Natural killer cell (primary cell): ENCODE measurements around the gene RUBCN. TPM values are rescaled to one million over a fixed set of nuclear protein-coding genes. Genes with fewer than 3 reads are reported as not detected.
A peak's percentile ranks its signal among the peaks of the same experiment; 100 is the strongest.

Experiments
- ATAC-seq, 3 donors: fragments of 150-1000 bp in 2 of 3; fragments of 200-7000 bp in 1 of 3; cut with Tn5 transposase; 1 replicate in 1 of 3; 2 replicates in 2 of 3; pipeline ENCODE4 v1.10.0; 2021; ENCODE audit warnings: mild to moderate bottlenecking in 2 of 3, moderate library complexity in 2 of 3
- DNase-seq, 2 donors: peaks; one replicate each; pipeline versions ENCODE4 v3.0.0 to v3.0.0-alpha.2; 2013 to 2021; ENCODE audit warnings: mixed read lengths in 1 of 2
- H3K27ac ChIP-seq: one replicate; pipeline ENCODE4 v1.5.1; 2013; ENCODE audit warnings: mild to moderate bottlenecking, low read length
- H3K27me3 ChIP-seq: one replicate; pipeline ENCODE4 v1.6.1; 2013; ENCODE audit warnings: low read length; ENCODE audit not compliant: control insufficient read depth, insufficient read depth
- H3K36me3 ChIP-seq: one replicate; pipeline ENCODE4 v1.6.1; 2013; ENCODE audit warnings: low read length; ENCODE audit not compliant: control insufficient read depth, insufficient read depth
- H3K4me1 ChIP-seq: one replicate; pipeline ENCODE4 v1.6.1; 2013; ENCODE audit warnings: low read length; ENCODE audit not compliant: control insufficient read depth, insufficient read depth
- H3K4me3 ChIP-seq: one replicate; pipeline ENCODE4 v1.5.1; 2013; ENCODE audit warnings: low read length
- H3K9me3 ChIP-seq: one replicate; pipeline ENCODE4 v1.6.1; 2013; ENCODE audit warnings: low read length; ENCODE audit not compliant: control insufficient read depth, insufficient read depth
- H3K27ac Mint-ChIP-seq, 2 donors: one replicate each; pipeline ENCODE4 v1.8.0; 2022; ENCODE audit warnings: mild to moderate bottlenecking in 2 of 2, mixed read lengths in 2 of 2, moderate library complexity in 1 of 2
- H3K27me3 Mint-ChIP-seq, 2 donors: one replicate each; pipeline ENCODE4 v1.8.0; 2022; ENCODE audit warnings: low read depth in 2 of 2, mixed read lengths in 2 of 2
- H3K36me3 Mint-ChIP-seq: one replicate; pipeline ENCODE4 v1.8.0; 2022; ENCODE audit warnings: mixed read lengths
- H3K4me1 Mint-ChIP-seq, 2 donors: one replicate each; pipeline ENCODE4 v1.8.0; 2022; ENCODE audit warnings: mixed read lengths in 2 of 2
- H3K4me3 Mint-ChIP-seq: one replicate; pipeline ENCODE4 v1.8.0; 2022; ENCODE audit warnings: mild to moderate bottlenecking, moderate library complexity, mixed read lengths
- H3K9me3 Mint-ChIP-seq, 2 donors: one replicate each; pipeline ENCODE4 v1.8.0; 2022; ENCODE audit warnings: mixed read lengths in 2 of 2
- CTCF ChIP-seq: fragments of 200-600 bp; IDR thresholded peaks from one replicate; pipeline ENCODE4 v1.8.0; 2022; ENCODE audit warnings: antibody characterized with exemption
- WGBS: methylation state at CpG from one replicate; pipeline ENCODE4 v1.1.7; 2013; ENCODE audit warnings: missing lambda C conversion rate; ENCODE audit not compliant: insufficient coverage; 5-methylcytosine and 5-hydroxymethylcytosine counted together
- intact Hi-C: fragments of 100-400 bp; cut with micrococcal nuclease; formaldehyde crosslinking; loops from one replicate; pipeline ENCODE4 v1.14.2; 2022
- total RNA-seq, 4 donors: library from RNA; stranded (reverse); fragments of 120-200 nt in 1 of 4; gene quantifications; one replicate each; pipeline versions ENCODE4 v1.2.3 to v1.2.4, GENCODE V29; 2013 to 2022

Gene RUBCN
- total RNA-seq, 3 donors from 2014 or later (not counting 1 experiment from before 2014, with no cell fraction given) = 51.2 to 58.5 (median 57.6) TPM

- Mint-ChIP-seq H3K36me3 (peaks cover 36% of the 10 kb centered on the region), H3K9me3 (no peaks in the 10 kb centered on the region), H3K27ac (peak overlapping the region in 1 of 2 donors; percentile 15), H3K4me3 (no peak overlapping the region), H3K27me3 (no peaks in the 10 kb centered on the region), H3K4me1 (no peaks in the 10 kb centered on the region)
- H3K36me3 ChIP-seq = peaks cover 66% of the 10 kb centered on the region
- no peaks in the 10 kb centered on the region for H3K27me3 ChIP-seq
- 72% methylated on average over 2 of the region's 4 CpGs for WGBS
- no peaks in the 10 kb centered on the region for H3K4me1 ChIP-seq
- TF ChIP-seq CTCF = no peak
- intact Hi-C loops = no loop called here
- H3K9me3 ChIP-seq = no peaks in the 10 kb centered on the region
- no peak overlapping the region for H3K27ac ChIP-seq
- H3K4me3 ChIP-seq = no peak overlapping the region
- ATAC-seq (no peak), DNase-seq (no peak)
Observed at GRCh38 chr3:197692641-197693040, 44.1 kb downstream of the RUBCN start.

DNA sequence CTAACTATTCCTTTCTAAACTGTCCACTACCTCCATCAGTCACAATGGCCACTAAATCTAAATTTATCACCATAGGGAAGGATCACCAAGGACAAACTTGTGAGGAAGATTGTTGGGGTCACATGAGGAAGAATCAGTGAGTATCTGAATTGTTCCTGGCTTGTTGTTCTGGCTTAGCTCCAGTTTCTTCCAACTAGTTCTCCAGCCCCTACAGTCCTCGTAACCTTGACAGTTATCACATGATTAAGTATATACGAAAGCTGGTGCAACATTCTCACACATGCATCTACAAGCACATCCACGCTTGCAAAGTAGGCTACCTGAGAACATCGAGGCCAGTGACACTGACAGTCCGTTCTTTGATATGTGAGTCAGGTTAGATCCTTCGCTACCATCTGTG lies 46.0 kb downstream of the RUBCN start:
- Mint-ChIP-seq H3K9me3 (no peaks in the 10 kb centered on the region), H3K36me3 (peaks cover 25% of the 10 kb centered on the region), H3K4me3 (no peak overlapping the region), H3K27me3 (no peaks in the 10 kb centered on the region), H3K27ac (no peak overlapping the region), H3K4me1 (no peaks in the 10 kb centered on the region)
- no peak for ATAC-seq
- intact Hi-C loops = no loop called here
- TF ChIP-seq CTCF = no peak
- no peak overlapping the region for H3K4me3 ChIP-seq
- no peaks in the 10 kb centered on the region for H3K9me3 ChIP-seq
- no peaks in the 10 kb centered on the region for H3K4me1 ChIP-seq
- H3K27ac ChIP-seq = no peak overlapping the region
- H3K36me3 ChIP-seq = peaks cover 59% of the 10 kb centered on the region
- H3K27me3 ChIP-seq = no peaks in the 10 kb centered on the region
- no peak for DNase-seq
- WGBS = 96% methylated on average over 5 of the region's 6 CpGs

DNA sequence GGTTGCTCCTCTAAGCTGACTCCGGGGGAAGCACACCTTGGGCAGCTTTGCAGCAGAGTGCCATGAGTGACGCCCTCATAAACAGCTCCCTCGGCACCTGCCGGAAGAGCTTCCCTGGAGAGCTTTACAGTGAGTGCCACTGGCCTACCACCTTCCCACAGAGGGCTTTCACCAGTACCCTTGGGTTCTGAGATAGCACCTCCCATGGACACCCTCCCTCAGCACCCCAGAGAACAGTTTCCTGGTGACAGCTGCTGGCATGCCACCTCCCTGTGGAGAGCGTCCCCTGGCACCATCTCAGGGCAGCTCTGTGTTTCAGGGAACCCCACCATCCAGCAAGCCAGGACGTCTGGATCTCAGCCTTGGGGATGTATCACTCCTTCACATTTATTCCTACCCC lies 49.1 kb downstream of the RUBCN start:
- Histone ChIP-seq H3K4me3 (no peak overlapping the region), H3K36me3 (peaks cover 50% of the 10 kb centered on the region), H3K9me3 (no peaks in the 10 kb centered on the region), H3K4me1 (no peaks in the 10 kb centered on the region), H3K27ac (no peak overlapping the region), H3K27me3 (no peaks in the 10 kb centered on the region)
- ATAC-seq = peak in 1 of 3 donors; percentile 17
- Mint-ChIP-seq H3K4me1 (peaks cover 5 to 6% of the 10 kb centered on the region in 2 donors), H3K27me3 (no peaks in the 10 kb centered on the region), H3K4me3 (no peak overlapping the region), H3K36me3 (peaks cover 12% of the 10 kb centered on the region), H3K9me3 (no peaks in the 10 kb centered on the region), H3K27ac (no peak overlapping the region)
- no peak for DNase-seq
- WGBS = 94% methylated on average over 6 of the region's 6 CpGs
- intact Hi-C loops = no loop called here
- TF ChIP-seq CTCF = no peak

GRCh38 chr3:197686899-197687298 lies 49.8 kb downstream of the RUBCN start:
- H3K4me1 Mint-ChIP-seq = peaks cover 5 to 6% of the 10 kb centered on the region in 2 donors
- H3K36me3 ChIP-seq = peaks cover 51% of the 10 kb centered on the region
- H3K27ac ChIP-seq = no peak overlapping the region
- no peak overlapping the region for H3K4me3 ChIP-seq
- no peaks in the 10 kb centered on the region for H3K9me3 Mint-ChIP-seq
- DNase-seq (no peak), ATAC-seq (no peak)
- TF ChIP-seq CTCF = no peak
- peaks cover 11% of the 10 kb centered on the region for H3K36me3 Mint-ChIP-seq
- WGBS = 84% methylated on average over 4 of the region's 4 CpGs
- no peaks in the 10 kb centered on the region for H3K9me3 ChIP-seq
- no peak overlapping the region for H3K27ac Mint-ChIP-seq
- intact Hi-C loops = no loop called here
- no peaks in the 10 kb centered on the region for H3K4me1 ChIP-seq
- H3K27me3 Mint-ChIP-seq = no peaks in the 10 kb centered on the region
- no peaks in the 10 kb centered on the region for H3K27me3 ChIP-seq
- H3K4me3 Mint-ChIP-seq = no peak overlapping the region
